CD14-positive monocyte (primary cell): ENCODE results near the gene SLA2. TPM values are rescaled to one million over a fixed set of nuclear protein-coding genes. Genes with fewer than 3 reads are reported as not detected.

Source experiments
- DNase-seq, 3 donors: peaks; one replicate each; pipeline ENCODE4 v3.0.0-alpha.2; 2011 to 2022
- H2AFZ ChIP-seq: 2 replicates; pipeline ENCODE4 v1.6.0; 2012; ENCODE audit warnings: mild to moderate bottlenecking, low read depth, low read length, inconsistent platforms; ENCODE audit not compliant: insufficient read depth, poor library complexity, severe bottlenecking
- H3K27ac ChIP-seq, 2 donors: 1 replicate in 1 of 2; 2 replicates in 1 of 2; pipeline ENCODE4 v1.5.1; 2012 to 2013; ENCODE audit warnings: low read length in 2 of 2, control low read depth in 1 of 2, inconsistent platforms in 1 of 2, low read depth in 1 of 2, mild to moderate bottlenecking in 1 of 2
- H3K27me3 ChIP-seq, 2 donors: one replicate each; pipeline versions ENCODE4 v1.6.0 to v1.6.1; 2011 to 2013; ENCODE audit warnings: low read length in 2 of 2; ENCODE audit not compliant: control insufficient read depth in 2 of 2, insufficient read depth in 2 of 2
- H3K36me3 ChIP-seq, 2 donors: replicated peaks in 1 of 2; 1 replicate in 1 of 2; 2 replicates in 1 of 2; pipeline versions ENCODE4 v1.5.1 to v1.6.1; 2012 to 2013; ENCODE audit warnings: low read length in 2 of 2, control low read depth in 1 of 2, inconsistent platforms in 1 of 2, mild to moderate bottlenecking in 1 of 2; ENCODE audit not compliant: insufficient read depth in 2 of 2, control insufficient read depth in 1 of 2
- H3K4me1 ChIP-seq, 2 donors: 1 replicate in 1 of 2; 2 replicates in 1 of 2; pipeline versions ENCODE4 v1.5.1 to v1.6.1; 2012 to 2013; ENCODE audit warnings: low read length in 2 of 2, control low read depth in 1 of 2, inconsistent platforms in 1 of 2, mild to moderate bottlenecking in 1 of 2, moderate library complexity in 1 of 2; ENCODE audit not compliant: insufficient read depth in 2 of 2, control insufficient read depth in 1 of 2
- H3K4me2 ChIP-seq: replicated peaks from 2 replicates; pipeline ENCODE3; 2012; ENCODE audit warnings: low read length, moderate library complexity, mild to moderate bottlenecking; ENCODE audit not compliant: poor library complexity, severe bottlenecking; ENCODE audit errors: extremely low read depth
- H3K4me3 ChIP-seq, 3 experiments: fragments of 200-600 bp in 1 of 3; sonication (generic) in 1 of 3; replicated peaks in 1 of 3; 1 replicate in 2 of 3; 2 replicates in 1 of 3; pipeline ENCODE4 v1.5.1; 2011 to 2013; ENCODE audit warnings: low read length in 3 of 3, mild to moderate bottlenecking in 3 of 3, control low read depth in 2 of 3, low read depth in 2 of 3, inconsistent platforms in 1 of 3, moderate library complexity in 1 of 3
- H3K79me2 ChIP-seq: 2 replicates; pipeline ENCODE4 v1.6.0; 2012; ENCODE audit warnings: mild to moderate bottlenecking, control low read depth, inconsistent platforms, low read length, moderate library complexity; ENCODE audit not compliant: insufficient read depth
- H3K9ac ChIP-seq: 2 replicates; pipeline ENCODE4 v1.6.0; 2017; ENCODE audit warnings: low read length, mild to moderate bottlenecking; ENCODE audit not compliant: insufficient read depth, poor library complexity, severe bottlenecking
- H3K9me3 ChIP-seq, 2 donors: replicated peaks in 1 of 2; 1 replicate in 1 of 2; 2 replicates in 1 of 2; pipeline versions ENCODE4 v1.5.1 to v1.6.1; 2012 to 2013; ENCODE audit warnings: low read length in 2 of 2, control low read depth in 1 of 2; ENCODE audit not compliant: control insufficient read depth in 1 of 2, insufficient read depth in 1 of 2
- H4K20me1 ChIP-seq: 2 replicates; pipeline ENCODE4 v1.6.0; 2012; ENCODE audit warnings: mild to moderate bottlenecking, low read length, control low read depth, moderate library complexity; ENCODE audit not compliant: insufficient read depth
- H3K27ac Mint-ChIP-seq, 7 donors: one replicate each; pipeline ENCODE4 v1.8.0; 2020; ENCODE audit warnings: mild to moderate bottlenecking in 7 of 7, mixed read lengths in 7 of 7, moderate library complexity in 6 of 7, inconsistent platforms in 2 of 7
- H3K27me3 Mint-ChIP-seq, 3 donors: one replicate each; pipeline ENCODE4 v1.8.0; 2021 to 2022; ENCODE audit warnings: low read depth in 3 of 3, mild to moderate bottlenecking in 3 of 3, mixed read lengths in 3 of 3, moderate library complexity in 3 of 3, inconsistent platforms in 1 of 3
- H3K36me3 Mint-ChIP-seq, 2 donors: one replicate each; pipeline ENCODE4 v1.8.0; 2020; ENCODE audit warnings: mixed read lengths in 2 of 2, inconsistent platforms in 1 of 2, mild to moderate bottlenecking in 1 of 2
- H3K4me1 Mint-ChIP-seq: one replicate; pipeline ENCODE4 v1.8.0; 2020; ENCODE audit warnings: mild to moderate bottlenecking, mixed read lengths
- H3K4me3 Mint-ChIP-seq, 2 donors: one replicate each; pipeline ENCODE4 v1.8.0; 2020; ENCODE audit warnings: mild to moderate bottlenecking in 2 of 2, mixed read lengths in 2 of 2, moderate library complexity in 1 of 2
- H3K9me3 Mint-ChIP-seq, 7 donors: one replicate each; pipeline ENCODE4 v1.8.0; 2020 to 2022; ENCODE audit warnings: mixed read lengths in 7 of 7, mild to moderate bottlenecking in 6 of 7, moderate library complexity in 6 of 7, inconsistent platforms in 2 of 7
- CTCF ChIP-seq: fragments of 200-600 bp; IDR thresholded peaks from one replicate; pipeline ENCODE4 v1.8.0; 2022; ENCODE audit warnings: antibody characterized with exemption, mild to moderate bottlenecking
- WGBS: methylation state at CpG from one replicate; pipeline ENCODE4 v1.1.5; 2013; ENCODE audit warnings: missing lambda C conversion rate; ENCODE audit not compliant: insufficient coverage; 5-methylcytosine and 5-hydroxymethylcytosine counted together
- intact Hi-C, 2 donors: fragments of 100-400 bp; cut with micrococcal nuclease; formaldehyde crosslinking; loops; one replicate each; pipeline versions ENCODE4 v1.15.0 to v1.15.1; 2023
- polyA plus RNA-seq, 3 donors: library from polyadenylated mRNA; depleted of rRNA in 1 of 3; unstranded in 2 of 3; stranded (reverse) in 1 of 3; fragments of 300-500 nt in 2 of 3; fragments of >200 nt in 1 of 3; fragmentation: Illumina TruSeq in 2 of 3; gene quantifications; 1 replicate in 2 of 3; 2 replicates in 1 of 3; pipeline ENCODE4 v1.2.3, GENCODE V29; 2012 to 2021

Gene SLA2
- polyA plus RNA-seq, 3 donors = 0.16 to 0.19 (median 0.17) TPM

- peak overlapping the region; percentile 84 for H3K4me2 ChIP-seq
- H3K9ac ChIP-seq = peak overlapping the region; percentile 98
- H3K27me3 Mint-ChIP-seq = peaks cover 6 to 12% (median 7%) of the 10 kb centered on the region in 3 donors
- peaks cover 40% of the 10 kb centered on the region for H4K20me1 ChIP-seq
- no peak for TF ChIP-seq CTCF
- H3K4me1 ChIP-seq = peaks cover 26 to 30% of the 10 kb centered on the region in 2 donors
- no peaks in the 10 kb centered on the region for H3K9me3 ChIP-seq
- peaks cover 10 to 16% of the 10 kb centered on the region in 2 donors for H3K36me3 Mint-ChIP-seq
- peaks cover 0 to 3% of the 10 kb centered on the region in 2 donors for H3K27me3 ChIP-seq
- H3K79me2 ChIP-seq = peaks cover 44% of the 10 kb centered on the region
- peak overlapping the region; percentile 82 to 97 (median 91) for H3K4me3 ChIP-seq
- peak overlapping the region; percentile 77 to 98 for H3K4me3 Mint-ChIP-seq
- peaks cover 34% of the 10 kb centered on the region for H3K4me1 Mint-ChIP-seq
- H2AFZ ChIP-seq = peak overlapping the region; percentile 31
- DNase-seq = peak; percentile 64 to 79 (median 70)
- peak overlapping the region; percentile 76 to 90 (median 81) for H3K27ac Mint-ChIP-seq
- H3K9me3 Mint-ChIP-seq = no peaks in the 10 kb centered on the region
- intact Hi-C loops = loop anchor here (1.0 to 2.0 kb wide), 2 partner anchors 31 kb away; partner anchors contain the start of gene RAB5IF (in 2 of the 2)
- H3K36me3 ChIP-seq = peaks cover 6 to 11% of the 10 kb centered on the region in 2 donors
- H3K27ac ChIP-seq = peak overlapping the region; percentile 96 to 97
- WGBS = under 1% methylated on average over 39 of the region's 53 CpGs
These were observed 72.1 kb downstream of the SLA2 start for GRCh38 chr20:36573798-36574365.

DNA sequence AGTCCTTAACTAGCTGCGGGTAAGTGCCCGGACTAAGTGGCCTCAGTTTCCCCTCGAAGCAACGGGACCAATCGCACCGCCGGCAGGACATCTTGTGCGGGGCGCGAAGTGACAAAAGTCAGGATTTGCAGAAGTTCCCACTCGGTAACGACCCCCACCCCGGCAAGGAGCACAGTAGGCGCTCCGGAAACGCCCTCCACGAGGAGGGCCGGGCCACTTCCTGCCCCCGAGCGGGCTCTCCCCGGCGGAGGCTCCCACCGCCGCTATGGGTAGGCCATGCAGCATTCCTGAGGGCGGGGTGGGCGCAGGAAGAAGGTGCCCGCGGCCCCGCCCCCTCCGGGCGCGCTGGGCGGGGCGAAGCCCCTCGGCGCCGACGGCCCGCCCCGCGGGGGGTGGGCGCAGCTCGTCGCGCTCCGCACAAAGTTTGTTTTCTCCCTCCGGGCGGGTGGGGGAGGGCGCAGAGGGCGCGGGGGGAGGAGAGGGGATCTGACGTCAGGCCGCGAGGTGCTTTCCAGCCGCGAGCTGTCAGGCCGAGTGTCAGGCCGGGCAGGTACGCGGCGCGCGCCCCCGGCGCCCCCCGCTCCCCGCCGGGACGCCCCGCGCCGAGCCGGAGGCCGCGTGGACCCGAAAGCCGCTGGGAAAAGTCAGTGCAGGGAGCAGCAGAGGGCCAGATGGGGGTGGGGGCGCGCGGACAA is 72.7 kb downstream of the SLA2 start, which contains the start of gene TGIF2:
Gene TGIF2, plus strand, starts transcription at position 495 of the 695 bp plus-strand sequence. CDS start 5,178 bp downstream, outside the sequence.
- Histone ChIP-seq H3K4me3 (peak within 1 kb of the TSS; percentile 82 to 97 (median 91)), H3K9me3 (no peaks in the 10 kb centered on the region), H3K4me2 (peak within 1 kb of the TSS; percentile 84), H3K27me3 (peaks cover 0 to 3% of the 10 kb centered on the region in 2 donors), H3K79me2 (peaks cover 38% of the 10 kb centered on the region), H3K27ac (peak within 1 kb of the TSS; percentile 96 to 97), H3K36me3 (peaks cover 0 to 5% of the 10 kb centered on the region in 2 donors), H3K4me1 (peaks cover 26 to 30% of the 10 kb centered on the region in 2 donors), H3K9ac (peak within 1 kb of the TSS; percentile 98), H2AFZ (peak within 1 kb of the TSS; percentile 75), H4K20me1 (peaks cover 33% of the 10 kb centered on the region)
- Mint-ChIP-seq H3K9me3 (no peaks in the 10 kb centered on the region), H3K4me1 (peaks cover 34% of the 10 kb centered on the region), H3K36me3 (peaks cover 4 to 10% of the 10 kb centered on the region in 2 donors), H3K4me3 (peak within 1 kb of the TSS; percentile 98 to 100), H3K27me3 (peaks cover 8 to 12% (median 9%) of the 10 kb centered on the region in 3 donors), H3K27ac (peak within 1 kb of the TSS; percentile 89 to 96 (median 93))
- WGBS = under 1% methylated on average over 55 of the region's 80 CpGs
- no peak for TF ChIP-seq CTCF
- intact Hi-C loops = loop anchor here in 1 of 2 donors (1.0 kb wide), 1 partner anchor 32 kb away; the partner anchor contains the start of gene RAB5IF
- peak; percentile 55 to 84 (median 77) for DNase-seq
